GM13977 (cell line): ENCODE data around the gene PDS5A.
A peak's percentile ranks its signal among the peaks of the same experiment; 100 is the strongest.
"Not testable (repeated sequence)": the region's sequence is repeated elsewhere in the genome, so short reads cannot be mapped to it uniquely, and the experiment has no call there.

Source experiments
- DNase-seq: peaks from one replicate; pipeline ENCODE4 v3.0.0; 2012; ENCODE audit warnings: low spot score
- in situ Hi-C: fragments of 300-500 bp; cut with MboI; formaldehyde crosslinking; loops from one replicate; pipeline ENCODE4 v1.12.0; 2022; ENCODE audit warnings: low sequenced_read_pairs, low pct_unique_long_range_greater_than_20kb, mixed read lengths, inconsistent platforms; ENCODE audit not compliant: unreplicated experiment
- TF ChIP-seq, protein P1 (sequence below): IDR thresholded peaks from 2 replicates; pipeline ENCODE4 v1.5.1; 2012; ENCODE audit warnings: mild to moderate bottlenecking, control low read depth; ENCODE audit not compliant: insufficient read depth; ENCODE audit errors: extremely low read depth, missing control alignments

PDS5A gene, protein sequence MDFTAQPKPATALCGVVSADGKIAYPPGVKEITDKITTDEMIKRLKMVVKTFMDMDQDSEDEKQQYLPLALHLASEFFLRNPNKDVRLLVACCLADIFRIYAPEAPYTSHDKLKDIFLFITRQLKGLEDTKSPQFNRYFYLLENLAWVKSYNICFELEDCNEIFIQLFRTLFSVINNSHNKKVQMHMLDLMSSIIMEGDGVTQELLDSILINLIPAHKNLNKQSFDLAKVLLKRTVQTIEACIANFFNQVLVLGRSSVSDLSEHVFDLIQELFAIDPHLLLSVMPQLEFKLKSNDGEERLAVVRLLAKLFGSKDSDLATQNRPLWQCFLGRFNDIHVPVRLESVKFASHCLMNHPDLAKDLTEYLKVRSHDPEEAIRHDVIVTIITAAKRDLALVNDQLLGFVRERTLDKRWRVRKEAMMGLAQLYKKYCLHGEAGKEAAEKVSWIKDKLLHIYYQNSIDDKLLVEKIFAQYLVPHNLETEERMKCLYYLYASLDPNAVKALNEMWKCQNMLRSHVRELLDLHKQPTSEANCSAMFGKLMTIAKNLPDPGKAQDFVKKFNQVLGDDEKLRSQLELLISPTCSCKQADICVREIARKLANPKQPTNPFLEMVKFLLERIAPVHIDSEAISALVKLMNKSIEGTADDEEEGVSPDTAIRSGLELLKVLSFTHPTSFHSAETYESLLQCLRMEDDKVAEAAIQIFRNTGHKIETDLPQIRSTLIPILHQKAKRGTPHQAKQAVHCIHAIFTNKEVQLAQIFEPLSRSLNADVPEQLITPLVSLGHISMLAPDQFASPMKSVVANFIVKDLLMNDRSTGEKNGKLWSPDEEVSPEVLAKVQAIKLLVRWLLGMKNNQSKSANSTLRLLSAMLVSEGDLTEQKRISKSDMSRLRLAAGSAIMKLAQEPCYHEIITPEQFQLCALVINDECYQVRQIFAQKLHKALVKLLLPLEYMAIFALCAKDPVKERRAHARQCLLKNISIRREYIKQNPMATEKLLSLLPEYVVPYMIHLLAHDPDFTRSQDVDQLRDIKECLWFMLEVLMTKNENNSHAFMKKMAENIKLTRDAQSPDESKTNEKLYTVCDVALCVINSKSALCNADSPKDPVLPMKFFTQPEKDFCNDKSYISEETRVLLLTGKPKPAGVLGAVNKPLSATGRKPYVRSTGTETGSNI (N-terminal part only)

DNA sequence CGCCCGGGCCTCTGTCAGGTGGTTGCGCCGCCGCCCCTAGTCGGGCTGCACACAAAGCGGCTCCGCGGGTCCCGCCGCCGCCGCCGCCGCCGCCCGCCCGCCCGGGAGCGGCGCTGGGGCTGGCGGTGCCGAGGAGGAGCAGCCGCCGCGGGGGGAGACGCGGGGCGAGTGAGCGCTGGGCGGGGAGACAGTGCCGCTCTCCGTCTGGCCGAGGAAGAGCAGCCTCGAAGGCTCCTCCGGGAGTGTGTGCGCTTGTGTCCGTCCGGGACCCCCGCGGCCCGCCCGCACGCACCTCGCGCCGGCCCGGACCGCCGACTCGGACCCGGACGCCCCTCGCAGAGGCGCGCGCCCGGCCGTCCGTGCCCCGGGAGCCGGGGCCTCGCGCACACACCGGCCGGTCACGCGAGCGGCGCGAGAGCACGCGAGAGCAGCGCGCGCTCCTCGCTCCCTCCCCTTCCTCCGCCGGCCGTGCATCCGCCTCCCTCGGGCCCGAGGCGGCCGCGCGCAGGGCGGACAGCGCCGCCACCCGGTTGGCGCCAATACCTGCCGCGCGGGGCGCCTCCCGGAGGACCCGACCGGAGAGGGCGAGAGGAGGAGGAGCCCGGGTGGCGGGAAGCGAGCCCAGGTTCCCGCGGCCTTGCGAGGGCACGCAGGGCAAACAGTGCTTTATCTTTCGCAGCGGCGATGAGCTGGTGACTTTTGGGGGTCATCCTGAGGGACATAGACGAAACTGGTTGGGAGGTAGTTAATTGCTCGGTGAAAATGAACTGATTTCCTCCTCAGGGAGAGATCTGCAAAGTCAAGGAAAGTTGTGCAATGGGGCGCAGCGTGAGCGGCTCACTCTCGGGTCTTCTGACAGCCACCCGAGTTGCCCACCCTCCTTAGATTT lies at the start of gene PDS5A:
PDS5A (minus strand) TSS at position 423 of the 889 bp plus-strand sequence. CDS start 1,334 bp downstream, outside the sequence.
- in situ Hi-C loops: loop anchor here (10.0 kb wide), 2 partner anchors 283 to 503 kb away; partner anchors contain the start of gene UBE2K
- TF ChIP-seq, protein P1, sequence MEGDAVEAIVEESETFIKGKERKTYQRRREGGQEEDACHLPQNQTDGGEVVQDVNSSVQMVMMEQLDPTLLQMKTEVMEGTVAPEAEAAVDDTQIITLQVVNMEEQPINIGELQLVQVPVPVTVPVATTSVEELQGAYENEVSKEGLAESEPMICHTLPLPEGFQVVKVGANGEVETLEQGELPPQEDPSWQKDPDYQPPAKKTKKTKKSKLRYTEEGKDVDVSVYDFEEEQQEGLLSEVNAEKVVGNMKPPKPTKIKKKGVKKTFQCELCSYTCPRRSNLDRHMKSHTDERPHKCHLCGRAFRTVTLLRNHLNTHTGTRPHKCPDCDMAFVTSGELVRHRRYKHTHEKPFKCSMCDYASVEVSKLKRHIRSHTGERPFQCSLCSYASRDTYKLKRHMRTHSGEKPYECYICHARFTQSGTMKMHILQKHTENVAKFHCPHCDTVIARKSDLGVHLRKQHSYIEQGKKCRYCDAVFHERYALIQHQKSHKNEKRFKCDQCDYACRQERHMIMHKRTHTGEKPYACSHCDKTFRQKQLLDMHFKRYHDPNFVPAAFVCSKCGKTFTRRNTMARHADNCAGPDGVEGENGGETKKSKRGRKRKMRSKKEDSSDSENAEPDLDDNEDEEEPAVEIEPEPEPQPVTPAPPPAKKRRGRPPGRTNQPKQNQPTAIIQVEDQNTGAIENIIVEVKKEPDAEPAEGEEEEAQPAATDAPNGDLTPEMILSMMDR: peak; percentile 96
- DNase-seq: peak; percentile 97

DNA sequence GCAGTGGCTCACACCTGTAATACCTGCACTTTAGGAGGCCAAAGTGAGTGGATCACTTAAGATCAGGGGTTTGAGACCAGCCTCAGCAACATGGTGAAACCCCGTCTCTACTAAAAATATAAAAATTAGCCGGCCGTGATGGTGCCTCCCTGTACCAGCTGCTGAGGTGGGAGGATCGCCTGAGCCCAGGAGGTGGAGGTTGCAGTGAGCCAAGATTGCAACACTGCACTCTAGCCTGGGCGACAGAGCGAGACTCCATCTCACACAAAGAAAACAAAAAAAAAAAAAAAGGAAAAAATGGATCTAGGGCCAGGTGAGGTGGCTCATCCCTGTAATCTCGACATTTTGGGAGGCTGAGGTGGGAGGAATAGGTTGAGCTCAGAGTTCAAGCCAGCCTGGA lies 46.3 kb upstream of the PDS5A start:
- DNase-seq, in situ Hi-C loops: not testable (repeated sequence)

DNA sequence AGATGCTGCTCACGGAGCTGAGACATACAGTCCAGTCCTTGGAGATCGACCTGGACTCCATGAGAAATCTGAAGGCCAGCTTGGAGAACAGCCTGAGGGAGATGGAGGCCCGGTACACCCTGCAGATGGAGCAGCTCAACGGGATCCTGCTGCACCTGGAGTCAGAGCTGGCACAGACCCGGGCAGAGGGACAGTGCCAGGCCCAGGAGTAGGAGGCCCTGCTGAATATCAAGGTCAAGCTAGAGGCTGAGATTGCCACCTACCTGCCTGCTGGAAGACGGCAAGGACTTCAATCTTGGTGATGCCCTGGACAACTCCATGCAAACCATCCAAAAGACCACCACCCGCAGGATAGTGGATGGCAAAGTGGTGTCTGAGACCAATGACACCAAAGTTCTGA lies 43.4 kb upstream of the PDS5A start:
- in situ Hi-C loops, DNase-seq: not testable (repeated sequence)

DNA sequence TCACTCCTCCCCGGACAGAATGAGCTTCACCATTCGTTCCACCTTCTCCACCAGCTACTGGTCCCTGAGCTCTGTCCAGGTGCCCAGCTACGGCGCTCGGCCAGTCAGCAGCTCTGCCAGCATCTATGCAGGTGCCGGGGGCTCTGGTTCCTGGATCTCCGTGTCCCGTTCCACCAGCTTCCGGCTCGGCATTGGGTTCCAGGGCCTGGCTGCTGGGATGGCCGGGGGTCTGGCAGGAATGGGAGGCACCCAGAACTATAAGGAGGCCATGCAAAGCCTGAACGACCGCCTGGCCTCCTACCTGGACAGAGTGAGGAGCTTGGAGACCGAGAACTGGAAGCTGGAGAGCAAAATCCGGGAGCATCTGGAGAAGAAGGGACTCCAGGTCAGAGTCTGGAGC lies 42.5 kb upstream of the PDS5A start:
- in situ Hi-C loops: no loop called here
- TF ChIP-seq, protein P1: no peak
- DNase-seq: no peak

DNA sequence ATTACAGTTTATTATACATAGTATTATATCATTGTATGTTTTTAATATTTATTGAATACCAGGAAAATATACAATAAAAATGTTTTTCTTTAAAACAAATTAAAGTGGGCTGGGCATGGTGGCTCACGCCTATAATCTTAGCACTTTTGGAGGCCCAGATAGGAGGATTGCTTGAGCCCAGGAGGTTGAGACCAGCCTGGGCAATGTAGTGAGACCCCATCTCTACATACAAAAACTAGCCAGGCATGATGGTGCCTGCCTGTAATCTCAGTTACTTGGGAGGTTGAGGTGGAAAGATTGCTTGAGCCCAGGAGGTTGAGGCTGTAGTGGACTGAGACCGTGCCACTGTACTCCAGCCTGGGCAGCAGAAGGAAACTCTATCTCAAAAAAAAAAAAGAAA lies 38.3 kb upstream of the PDS5A start:
- in situ Hi-C loops: no loop called here
- no peak for DNase-seq

DNA sequence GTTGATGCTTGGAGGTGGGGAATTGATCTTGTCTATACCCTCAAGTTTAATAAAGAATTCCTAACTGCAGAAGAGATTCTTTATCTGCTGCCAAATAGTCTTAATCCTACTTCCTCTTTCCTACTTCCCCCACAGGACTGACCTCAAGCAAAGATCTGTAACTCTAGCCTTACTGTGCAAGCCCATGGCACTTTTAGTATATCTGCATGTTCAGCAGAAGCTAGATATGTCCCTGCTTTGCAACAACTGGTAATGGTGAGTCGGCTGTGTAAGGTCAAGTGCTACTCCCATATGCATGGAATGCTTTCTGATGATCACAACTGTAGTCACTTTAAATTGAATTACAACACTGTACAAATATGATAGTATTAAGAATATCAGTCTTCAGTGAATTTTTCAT lies 26.3 kb upstream of the PDS5A start:
- DNase-seq: no peak
- TF ChIP-seq, protein P1: no peak
- in situ Hi-C loops: no loop called here

More for the DNA sequence above, 38.3 kb upstream of the PDS5A start:
- TF ChIP-seq, protein P1: no peak

DNA sequence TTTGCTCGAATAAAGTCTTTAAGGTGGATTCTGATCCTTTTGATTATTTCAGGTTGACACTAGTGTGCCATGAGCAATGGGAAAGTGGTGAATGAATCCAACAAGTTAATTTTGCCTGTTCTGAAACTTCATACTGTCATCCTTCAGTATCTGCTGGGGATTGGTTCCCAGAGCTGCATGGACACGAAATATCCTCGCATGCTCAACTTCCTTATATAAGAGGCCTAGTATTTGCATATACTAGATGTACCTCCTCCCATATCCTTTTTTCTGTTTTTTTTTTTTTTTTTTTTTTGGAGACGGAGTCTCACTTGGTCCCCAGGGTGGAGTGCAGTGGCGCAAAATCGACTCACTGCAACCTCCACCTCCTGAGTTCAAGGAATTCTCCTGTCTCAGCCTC lies 23.0 kb upstream of the PDS5A start:
- in situ Hi-C loops: no loop called here
- no peak for DNase-seq
- TF ChIP-seq, protein P1: no peak
